HUES6 (cell line): ENCODE data around the gene SIMC1.
A peak's percentile ranks its signal among the peaks of the same experiment; 100 is the strongest.

Source experiments
- H3K27ac ChIP-seq: 2 replicates; pipeline ENCODE4 v1.7.0; 2013; ENCODE audit warnings: low read depth, mild to moderate bottlenecking, low read length, inconsistent platforms
- H3K27me3 ChIP-seq: 2 replicates; pipeline ENCODE4 v1.6.1; 2013; ENCODE audit warnings: low read length; ENCODE audit not compliant: control insufficient read depth, insufficient read depth
- H3K36me3 ChIP-seq: 2 replicates; pipeline ENCODE4 v1.6.1; 2013; ENCODE audit warnings: low read length; ENCODE audit not compliant: control insufficient read depth, insufficient read depth
- H3K4me1 ChIP-seq: 2 replicates; pipeline ENCODE4 v1.6.1; 2013; ENCODE audit warnings: low read length; ENCODE audit not compliant: control insufficient read depth, insufficient read depth
- H3K4me3 ChIP-seq: 2 replicates; pipeline ENCODE4 v1.5.1; 2013; ENCODE audit warnings: low read depth, low read length
- H3K9ac ChIP-seq: one replicate; pipeline ENCODE4 v1.6.1; 2013; ENCODE audit warnings: mild to moderate bottlenecking, low read length
- H3K9me3 ChIP-seq: 2 replicates; pipeline ENCODE4 v1.6.1; 2013; ENCODE audit warnings: low read depth, low read length; ENCODE audit not compliant: control insufficient read depth, insufficient read depth

The SIMC1 gene

GRCh38 chr5:176384991-176385390 lies 146.8 kb downstream of the SIMC1 start:
- peaks cover 64% of the 10 kb centered on the region for H3K36me3 ChIP-seq
- H3K4me3 ChIP-seq, result no peak overlapping the region
- H3K4me1 ChIP-seq, result peaks cover 5% of the 10 kb centered on the region; the same call in 1 of the 2 replicates
- H3K27ac ChIP-seq, result no peak overlapping the region
- no peaks in the 10 kb centered on the region for H3K9me3 ChIP-seq
- no peaks in the 10 kb centered on the region for H3K27me3 ChIP-seq
- H3K9ac ChIP-seq, result no peak overlapping the region

- no peak overlapping the region for H3K27ac ChIP-seq
- no peak overlapping the region; the same call in 1 of the 2 replicates for H3K4me3 ChIP-seq
- H3K27me3 ChIP-seq, result no peaks in the 10 kb centered on the region
- no peaks in the 10 kb centered on the region for H3K9me3 ChIP-seq
- peaks cover 5% of the 10 kb centered on the region; the same call in 1 of the 2 replicates for H3K4me1 ChIP-seq
- H3K36me3 ChIP-seq, result peaks cover 59% of the 10 kb centered on the region
- H3K9ac ChIP-seq, result no peak overlapping the region
Measured at GRCh38 chr5:176386491-176386890, 148.3 kb downstream of the SIMC1 start.

- Histone ChIP-seq H3K4me3 (peak overlapping the region; percentile 87), H3K27me3 (no peaks in the 10 kb centered on the region), H3K36me3 (peaks cover 50% of the 10 kb centered on the region), H3K27ac (no peak overlapping the region), H3K9me3 (no peaks in the 10 kb centered on the region), H3K4me1 (peaks cover 5% of the 10 kb centered on the region; the same call in 1 of the 2 replicates), H3K9ac (peak overlapping the region; percentile 97)
Measured at GRCh38 chr5:176387384-176387925, 149.2 kb downstream of the SIMC1 start.

GRCh38 chr5:176388003-176388443 lies 149.8 kb downstream of the SIMC1 start:
- Histone ChIP-seq H3K9me3 (no peaks in the 10 kb centered on the region), H3K4me1 (peaks cover 5% of the 10 kb centered on the region; the same call in 1 of the 2 replicates), H3K27me3 (no peaks in the 10 kb centered on the region), H3K36me3 (peaks cover 44% of the 10 kb centered on the region), H3K9ac (peak overlapping the region; percentile 97), H3K4me3 (peak overlapping the region; percentile 87), H3K27ac (peak overlapping the region; percentile 97; the same call in 1 of the 2 replicates)

GRCh38 chr5:176388444-176389134 lies 150.4 kb downstream of the SIMC1 start, which contains the start of the genes HIGD2A and NOP16:
Gene HIGD2A (plus strand): TSS chr5:176388751. CDS start chr5:176388820, 69 bp downstream.
Gene NOP16 (minus strand): TSS chr5:176388598. CDS start chr5:176388539, 59 bp downstream.
- Histone ChIP-seq H3K27ac (peak within 1 kb of the TSS; percentile 97), H3K4me1 (peaks cover 5% of the 10 kb centered on the region; the same call in 1 of the 2 replicates)

GRCh38 chr5:176389135-176390123 lies 151.2 kb downstream of the SIMC1 start:
- Histone ChIP-seq H3K27me3 (no peaks in the 10 kb centered on the region), H3K36me3 (peaks cover 33% of the 10 kb centered on the region), H3K4me1 (peaks cover 5% of the 10 kb centered on the region; the same call in 1 of the 2 replicates)

More at GRCh38 chr5:176388444-176389134, 150.4 kb downstream of the SIMC1 start, which contains the start of the genes HIGD2A and NOP16:
- Histone ChIP-seq H3K9me3 (no peaks in the 10 kb centered on the region), H3K4me3 (peak within 1 kb of the TSS; percentile 87), H3K27me3 (no peaks in the 10 kb centered on the region), H3K36me3 (peaks cover 38% of the 10 kb centered on the region), H3K9ac (peak within 1 kb of the TSS; percentile 97)

DNA sequence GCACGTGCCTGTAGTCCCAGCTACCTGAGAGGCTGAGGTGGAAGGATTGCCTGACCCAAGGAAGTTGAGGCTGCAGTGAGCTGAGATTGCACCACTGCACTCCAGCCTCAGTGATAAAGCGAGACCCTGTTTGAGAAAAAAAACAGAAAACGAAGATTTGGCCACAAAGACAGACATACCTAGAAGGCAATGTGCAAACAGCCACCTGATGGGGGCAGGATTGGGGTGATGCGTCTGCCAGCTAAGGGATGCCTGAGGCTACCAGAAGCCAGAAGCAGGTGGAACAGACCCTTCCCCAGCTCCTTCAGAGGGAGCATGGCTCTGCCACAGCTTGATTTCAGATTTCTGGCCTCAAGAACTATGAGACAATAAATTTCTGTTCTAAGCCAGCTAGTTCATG lies 153.3 kb downstream of the SIMC1 start:
- Histone ChIP-seq H3K9ac (no peak overlapping the region), H3K27ac (no peak overlapping the region), H3K36me3 (peaks cover 12% of the 10 kb centered on the region), H3K4me1 (peaks cover 5% of the 10 kb centered on the region; the same call in 1 of the 2 replicates), H3K9me3 (no peaks in the 10 kb centered on the region), H3K4me3 (no peak overlapping the region), H3K27me3 (no peaks in the 10 kb centered on the region)

More at GRCh38 chr5:176389135-176390123, 151.2 kb downstream of the SIMC1 start:
- Histone ChIP-seq H3K9ac (peak overlapping the region; percentile 97), H3K9me3 (no peaks in the 10 kb centered on the region), H3K4me3 (peak overlapping the region; percentile 87), H3K27ac (peak overlapping the region; percentile 62)

DNA sequence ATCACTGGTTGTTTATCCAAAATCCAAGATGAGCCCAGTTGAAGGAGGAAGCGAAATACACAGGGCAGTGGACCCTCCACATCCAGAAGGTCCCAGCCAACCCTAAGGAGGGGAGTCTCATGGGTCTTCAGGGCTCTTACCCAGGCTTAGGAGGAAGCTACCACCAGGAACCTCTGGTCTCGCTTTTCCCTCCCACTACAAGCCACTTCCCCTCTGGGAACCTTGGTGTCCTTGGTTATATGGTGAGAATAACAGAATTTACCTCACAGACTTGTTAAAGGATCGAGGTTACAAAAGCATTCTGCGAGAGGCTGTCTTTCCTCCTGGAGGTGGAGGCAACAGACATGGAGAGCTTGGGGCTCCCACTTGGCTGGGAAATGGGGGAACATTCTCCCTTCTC lies 153.8 kb downstream of the SIMC1 start:
- no peaks in the 10 kb centered on the region for H3K27me3 ChIP-seq
- no peaks in the 10 kb centered on the region for H3K9me3 ChIP-seq
- H3K27ac ChIP-seq, result no peak overlapping the region
- peaks cover 9% of the 10 kb centered on the region for H3K36me3 ChIP-seq
- no peak overlapping the region for H3K4me3 ChIP-seq
- H3K9ac ChIP-seq, result no peak overlapping the region
- H3K4me1 ChIP-seq, result peaks cover 4% of the 10 kb centered on the region; the same call in 1 of the 2 replicates

- no peak overlapping the region for H3K27ac ChIP-seq
- no peaks in the 10 kb centered on the region for H3K4me1 ChIP-seq
- no peaks in the 10 kb centered on the region for H3K9me3 ChIP-seq
- H3K27me3 ChIP-seq, result no peaks in the 10 kb centered on the region
- no peak overlapping the region for H3K4me3 ChIP-seq
- H3K9ac ChIP-seq, result no peak overlapping the region
- peaks cover 6% of the 10 kb centered on the region for H3K36me3 ChIP-seq
Measured at GRCh38 chr5:176392526-176392925, 154.3 kb downstream of the SIMC1 start.

DNA sequence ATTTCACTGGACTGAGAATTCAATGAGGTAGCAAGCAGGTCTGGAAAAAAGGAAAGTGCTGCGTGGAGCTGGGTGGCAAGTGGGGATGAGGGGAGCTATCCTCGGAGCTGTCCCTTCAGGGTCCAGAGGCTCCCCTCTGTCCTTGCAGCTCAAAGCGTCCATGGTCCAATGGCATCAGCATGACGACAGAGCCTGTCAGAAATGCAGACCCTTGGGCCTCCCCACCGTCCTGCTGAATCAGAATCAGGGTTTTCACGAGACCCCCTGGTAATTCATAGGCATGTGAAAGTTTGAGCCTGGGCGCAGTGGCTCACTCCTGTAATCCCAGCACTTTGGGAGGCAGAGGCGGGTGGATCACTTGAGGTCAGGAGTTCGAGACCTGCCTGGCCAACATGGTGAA lies 155.9 kb downstream of the SIMC1 start:
- no peak overlapping the region for H3K4me3 ChIP-seq
- H3K36me3 ChIP-seq, result peaks cover 6% of the 10 kb centered on the region
- no peaks in the 10 kb centered on the region for H3K4me1 ChIP-seq
- H3K9ac ChIP-seq, result no peak overlapping the region
- H3K9me3 ChIP-seq, result no peaks in the 10 kb centered on the region
- no peak overlapping the region for H3K27ac ChIP-seq
- no peaks in the 10 kb centered on the region for H3K27me3 ChIP-seq
